ENCODE data around the gene ZNF385D.

GRCh38 chr3:21781355-21781754 is 30.3 kb upstream of the ZNF385D start:
- TF ChIP-seq L3MBTL2 (conservative IDR thresholded peaks at IDR 0.05) (no peak), SP1 (IDR thresholded peaks at IDR 0.05) (no peak), BHLHE40 (IDR thresholded peaks at IDR 0.05; ENCODE audit: borderline replicate concordance) (no peak), FOXM1 (IDR thresholded peaks at IDR 0.05; ENCODE audit: borderline replicate concordance) (no peak), ELF4 (IDR thresholded peaks at IDR 0.05) (no peak), FOXK2 (IDR thresholded peaks at IDR 0.05) (no peak), NFRKB (IDR thresholded peaks at IDR 0.05) (no peak), ZNF384 (IDR thresholded peaks at IDR 0.05) (no peak), ARNT (IDR thresholded peaks at IDR 0.05) (no peak), SUZ12 (IDR thresholded peaks at IDR 0.05) (no peak), HDGF (IDR thresholded peaks at IDR 0.05; ENCODE audit: borderline replicate concordance) (no peak), LEF1 (IDR thresholded peaks at IDR 0.05; ENCODE audit: borderline replicate concordance) (no peak), FOXA1 (IDR thresholded peaks at IDR 0.05) (no peak), CTBP1 (IDR thresholded peaks at IDR 0.05; ENCODE audit: borderline replicate concordance) (no peak)
